NCI-H748 (cell line): ENCODE measurements around the gene GTSF1L.
A peak's percentile ranks its signal among the peaks of the same experiment; 100 is the strongest.

Experiments used
- DNase-seq: peaks from one replicate; lab custom pipeline; 2025; ENCODE audit not compliant: unreplicated experiment; lab: John Stamatoyannopoulos, UW

Gene GTSF1L

DNA sequence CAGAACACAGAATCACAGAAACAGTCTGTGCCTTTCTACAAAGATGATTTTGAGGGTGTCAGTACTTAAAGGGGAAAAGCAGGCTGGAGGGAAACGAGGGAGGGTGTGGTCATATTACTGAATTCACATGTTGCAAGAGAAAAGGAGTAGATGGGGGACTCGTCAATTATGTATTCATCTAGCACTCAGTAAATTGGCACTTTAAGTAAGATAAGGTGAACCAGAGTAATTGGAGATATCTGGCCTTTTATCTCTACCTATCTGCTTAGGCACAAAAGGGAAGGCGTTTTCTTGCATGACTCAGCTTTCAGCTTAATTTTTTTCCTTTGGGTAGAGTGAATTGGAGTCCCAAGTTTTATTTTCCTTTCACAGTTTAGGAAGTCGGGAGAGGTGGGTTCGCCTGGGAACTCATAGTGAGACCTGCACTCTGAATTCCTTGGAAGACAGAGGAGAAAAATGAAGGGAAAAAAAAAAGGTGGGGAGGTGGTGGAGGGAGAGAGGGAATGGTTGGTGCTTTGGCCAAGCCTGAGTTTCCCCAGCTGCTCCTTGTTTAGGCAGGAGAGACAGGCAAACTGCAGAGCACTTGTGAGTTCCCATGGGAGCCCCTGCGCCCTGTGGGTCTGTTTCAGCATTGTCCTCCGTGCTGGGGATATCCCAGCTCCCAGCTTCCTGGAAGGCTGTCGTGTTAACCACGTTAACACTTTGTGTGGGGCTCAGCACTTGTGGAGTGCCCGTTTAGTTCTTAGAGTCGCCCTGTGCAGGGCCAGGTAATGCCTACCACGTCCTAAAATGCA, 19.7 kb upstream of the GTSF1L start:
- peak; percentile 22 for DNase-seq

DNA sequence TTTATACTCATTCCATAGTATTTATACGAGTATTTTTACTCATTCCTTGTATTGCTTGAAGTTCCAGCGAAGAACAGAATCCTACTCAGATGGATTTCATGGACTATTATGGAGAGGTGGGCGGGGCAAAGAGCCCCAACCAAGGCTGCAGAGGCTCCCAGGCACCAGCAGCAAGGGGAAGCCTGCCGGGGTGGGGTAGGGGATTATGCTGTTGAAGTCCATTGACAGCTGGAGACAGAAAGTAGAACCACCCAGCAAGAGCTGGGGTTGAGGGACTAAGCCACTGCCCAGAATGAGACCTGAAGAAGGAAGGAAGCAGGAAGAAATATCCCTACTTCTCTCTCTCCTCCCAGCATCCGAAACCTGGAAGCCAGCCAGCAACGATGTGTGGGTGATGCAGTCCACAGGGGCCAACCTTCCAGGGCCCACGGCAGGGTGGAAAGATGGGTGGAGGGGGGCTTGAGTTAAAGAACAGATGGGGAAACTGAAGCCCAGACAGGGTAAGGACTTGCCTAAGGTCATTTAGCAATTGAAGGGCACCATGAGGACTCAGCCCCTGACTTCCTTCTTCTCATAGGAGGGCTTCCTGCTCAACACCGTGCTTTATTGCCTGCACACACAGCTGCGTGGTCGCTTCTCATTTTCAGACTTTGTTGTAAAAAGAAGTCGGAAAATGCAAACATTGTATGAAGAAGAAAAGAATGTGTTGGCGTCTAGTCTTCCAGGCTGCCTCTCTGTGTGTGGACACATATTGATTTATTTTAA, 18.3 kb upstream of the GTSF1L start:
- DNase-seq, result no peak

DNA sequence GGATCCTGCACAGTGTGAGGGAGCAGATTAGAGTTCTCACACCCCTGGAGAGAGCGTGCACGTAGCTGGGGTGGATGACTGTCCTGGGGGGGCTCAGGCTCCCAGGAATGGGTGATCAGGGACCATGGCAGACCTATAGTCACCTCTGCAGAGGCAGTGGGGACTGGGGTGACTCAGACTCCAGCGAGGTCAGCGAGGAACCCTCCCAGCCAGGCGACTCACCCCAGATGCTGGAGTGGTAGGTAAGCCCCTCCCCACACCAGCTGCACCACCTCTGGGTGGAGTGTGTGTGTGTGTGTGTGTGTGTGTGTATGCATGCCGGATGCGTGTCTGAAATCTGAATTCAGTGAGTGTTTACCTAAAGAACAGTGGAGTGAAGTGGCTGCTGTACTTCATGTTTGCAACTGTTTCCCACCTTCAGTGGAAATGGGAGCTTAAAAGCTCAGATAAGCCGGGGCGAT, 17.4 kb upstream of the GTSF1L start:
- DNase-seq, result peak; percentile 61

DNA sequence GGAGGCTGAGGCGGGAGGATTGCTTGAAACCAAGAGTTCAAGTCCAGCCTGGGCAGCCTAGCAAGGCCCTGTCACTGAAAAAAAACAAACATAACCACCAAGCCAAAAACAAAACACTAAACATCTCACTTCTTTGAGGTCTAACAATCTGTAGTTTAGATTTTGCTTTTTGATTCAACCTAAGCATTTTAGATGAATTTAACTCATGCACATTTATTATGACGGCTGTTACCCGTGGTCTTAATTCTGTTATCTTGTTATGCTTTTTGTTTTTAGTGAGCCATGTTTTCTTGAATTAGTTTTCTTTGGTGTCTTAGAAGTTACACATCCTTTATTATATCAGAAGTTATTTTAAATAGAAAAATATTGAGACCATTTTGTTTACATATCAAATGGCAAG, 13.8 kb upstream of the GTSF1L start:
- no peak for DNase-seq

DNA sequence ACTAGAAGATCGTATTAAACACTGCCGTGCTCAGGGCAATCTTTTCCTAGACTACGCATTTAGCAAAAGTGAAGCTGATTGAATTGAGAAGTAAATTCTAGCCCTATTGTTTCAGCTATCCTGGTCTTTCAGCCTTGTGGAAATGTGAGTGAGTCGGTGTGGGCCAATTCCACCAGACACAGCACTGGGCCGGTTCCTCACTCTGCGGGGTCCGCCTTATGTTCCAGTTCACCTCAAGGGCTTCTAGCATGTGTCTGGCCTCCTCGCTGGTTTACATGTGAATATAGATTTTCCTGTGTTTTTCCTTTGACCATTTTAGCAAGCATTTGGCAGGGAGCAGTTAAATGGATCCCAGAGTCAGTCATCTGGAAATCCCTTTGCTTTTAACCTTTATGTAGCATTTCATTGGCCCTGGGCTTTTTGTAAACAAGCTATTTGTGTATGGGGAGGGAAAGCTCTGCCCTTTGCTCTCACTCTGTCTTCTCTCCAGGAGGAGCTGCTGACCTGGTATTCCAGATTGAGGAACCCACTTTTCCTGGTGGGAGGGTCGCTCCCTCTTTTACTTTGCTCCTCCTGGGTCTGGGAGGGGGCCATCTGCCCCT, 12.4 kb upstream of the GTSF1L start:
- DNase-seq, result no peak

DNA sequence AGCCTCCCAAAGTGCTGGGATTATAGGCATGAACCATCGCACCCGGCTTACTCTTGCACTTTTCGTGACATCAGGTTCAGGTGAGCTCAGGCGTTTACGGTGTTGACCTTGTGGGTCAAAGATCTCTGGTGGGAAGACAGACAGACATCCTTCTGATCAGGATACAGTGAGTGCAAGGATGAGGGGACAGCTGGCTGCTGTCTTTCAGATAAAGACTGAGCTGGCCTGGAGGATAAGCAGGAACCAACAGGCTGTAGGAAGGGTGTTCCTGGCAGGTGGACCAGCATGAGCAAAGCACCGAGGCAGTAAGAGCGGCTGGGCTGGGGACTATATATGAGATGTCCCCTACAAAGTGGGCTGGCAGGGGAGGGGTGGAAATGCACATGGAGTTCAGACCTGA, 11.1 kb upstream of the GTSF1L start:
- DNase-seq, result no peak

DNA sequence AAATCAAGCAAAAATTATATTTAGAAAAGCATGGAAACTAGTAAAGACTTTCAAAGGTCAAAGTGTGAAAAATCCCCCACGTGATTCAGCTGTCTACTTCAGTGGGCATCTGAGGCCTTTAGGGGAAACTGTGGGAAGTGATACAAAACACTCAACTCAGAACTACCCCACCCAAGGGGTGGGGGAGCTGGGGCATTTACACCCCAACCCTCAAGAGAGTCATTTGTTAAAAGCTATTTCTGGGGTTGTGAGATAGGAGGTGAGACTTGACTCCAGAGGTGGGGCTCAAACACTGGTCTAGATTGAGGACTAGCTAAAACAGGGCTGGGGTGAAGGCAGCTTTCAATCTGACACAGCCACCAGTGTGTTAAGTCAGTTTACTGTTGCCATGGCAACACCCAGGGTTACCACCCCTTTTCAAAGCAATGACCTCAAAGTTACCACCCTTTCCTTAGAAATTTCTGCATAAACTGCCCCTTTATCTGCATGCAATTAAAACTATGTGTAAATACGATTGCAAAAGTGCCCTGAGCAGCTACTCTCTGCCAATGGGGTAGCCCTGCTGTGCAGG, 9.9 kb upstream of the GTSF1L start:
- peak; percentile 35 for DNase-seq

DNA sequence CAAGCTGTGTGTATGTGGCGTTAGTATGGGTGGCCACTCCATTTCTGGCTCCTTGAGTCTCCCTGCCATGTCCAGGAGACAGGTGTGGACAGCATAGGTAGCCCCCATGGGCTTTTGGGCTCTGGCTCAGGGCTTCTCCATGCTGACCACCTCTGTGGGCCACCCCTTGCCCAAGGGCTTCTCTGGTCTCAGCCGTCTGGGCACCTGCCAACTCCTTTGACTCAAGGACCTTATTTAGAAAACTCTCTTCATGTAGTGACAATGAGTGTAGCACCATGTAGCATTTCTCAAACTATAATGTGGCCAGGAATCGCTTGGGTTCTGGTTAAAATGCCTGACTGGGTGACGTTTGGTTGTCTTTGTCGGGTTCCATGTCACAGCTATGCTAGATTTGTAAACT, 5.1 kb upstream of the GTSF1L start:
- no peak for DNase-seq

DNA sequence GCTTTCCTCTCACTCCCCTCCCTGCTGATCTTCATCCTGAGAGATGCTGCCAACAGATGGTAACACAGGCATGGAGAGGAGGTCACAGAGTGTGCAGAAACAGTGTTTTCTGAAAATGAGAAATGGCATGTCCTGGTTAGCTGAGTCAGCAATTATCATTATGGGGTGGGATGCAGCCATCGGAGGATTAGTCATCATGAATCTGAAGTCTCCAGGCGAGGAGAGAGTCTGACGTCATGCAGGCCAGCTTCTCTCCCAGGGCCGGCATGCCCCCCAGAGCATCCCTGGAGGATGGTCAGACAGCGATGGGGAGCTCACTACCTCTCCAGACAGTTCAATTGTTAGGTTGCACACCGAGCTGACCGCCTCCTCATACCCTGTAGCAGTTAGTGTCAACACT, 4.7 kb upstream of the GTSF1L start:
- DNase-seq, result no peak

DNA sequence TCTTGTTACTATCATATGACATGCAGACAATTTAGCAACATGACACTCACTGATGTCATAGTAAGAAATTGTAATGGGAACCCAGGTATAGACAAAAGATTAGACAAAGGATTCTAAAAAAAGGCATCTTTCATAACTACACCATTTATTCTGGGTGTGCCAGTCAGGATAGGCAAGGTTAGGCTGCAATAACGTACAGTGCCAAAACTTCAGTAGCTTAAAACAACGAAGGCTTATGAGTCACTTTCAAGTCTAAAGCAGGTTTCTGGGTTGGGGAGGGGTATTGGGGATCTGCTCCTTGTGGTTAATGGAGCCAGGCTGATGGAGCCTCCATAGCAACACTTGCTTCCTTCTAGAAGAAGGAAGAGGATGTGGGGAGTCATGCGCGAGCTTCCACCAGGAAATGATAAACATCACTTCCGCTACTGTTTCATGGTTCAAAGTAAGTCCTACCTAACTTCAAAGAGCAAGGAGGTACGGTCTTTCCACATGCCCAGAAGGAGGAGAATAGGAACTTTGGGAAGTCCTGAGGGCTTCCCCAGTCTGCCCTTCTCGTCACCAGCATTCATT, 2.0 kb upstream of the GTSF1L start:
- no peak for DNase-seq

DNA sequence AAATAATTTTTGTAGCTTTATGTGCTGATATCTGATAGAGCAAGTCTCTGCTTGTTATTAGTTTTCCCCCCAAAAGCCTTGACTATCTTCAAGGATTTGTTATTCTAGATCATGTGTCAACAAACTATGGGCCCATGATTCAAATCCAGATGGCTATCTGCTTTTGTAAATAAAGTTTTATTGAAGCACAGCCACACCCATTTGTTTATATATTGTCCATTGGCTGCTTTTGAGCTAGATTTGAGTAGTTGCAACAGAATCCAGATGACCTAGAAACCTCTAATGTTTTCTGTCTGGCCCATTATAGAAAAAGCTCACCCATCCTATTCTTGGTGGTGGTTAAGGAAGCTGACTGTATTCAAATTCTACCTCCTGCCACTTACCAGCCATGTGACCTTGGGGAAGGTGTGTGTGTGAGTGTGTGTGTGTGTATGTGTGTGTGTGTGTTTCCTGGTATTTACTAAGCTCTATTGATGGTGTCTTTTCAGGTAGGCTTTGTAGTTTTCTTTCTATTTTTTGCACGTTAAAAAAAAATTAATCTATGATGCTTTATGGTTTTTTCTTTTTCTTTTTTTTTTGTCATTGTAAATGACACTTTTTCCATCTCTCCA, 1.3 kb upstream of the GTSF1L start:
- peak; percentile 52 for DNase-seq

DNA sequence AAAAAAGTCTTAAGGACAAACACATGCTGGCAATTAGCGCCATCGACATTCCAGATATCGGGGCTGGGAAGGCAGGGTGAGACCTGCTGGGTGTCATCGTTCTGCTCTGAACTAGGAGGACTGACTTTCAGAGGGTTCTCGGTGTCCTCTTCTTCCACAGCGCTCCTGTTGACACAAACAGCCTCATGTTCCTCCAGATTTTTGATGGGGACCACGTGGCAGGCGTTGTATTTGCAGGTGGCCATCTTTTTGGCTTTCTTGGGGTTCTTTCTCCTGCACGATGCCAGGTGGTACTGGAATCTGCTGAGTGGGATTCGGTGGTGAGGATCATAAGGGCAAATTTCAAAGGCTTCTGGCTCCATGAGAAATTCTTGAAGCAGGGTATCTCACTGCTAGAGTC, 469 bp downstream of the GTSF1L start:
- DNase-seq, result no peak

DNA sequence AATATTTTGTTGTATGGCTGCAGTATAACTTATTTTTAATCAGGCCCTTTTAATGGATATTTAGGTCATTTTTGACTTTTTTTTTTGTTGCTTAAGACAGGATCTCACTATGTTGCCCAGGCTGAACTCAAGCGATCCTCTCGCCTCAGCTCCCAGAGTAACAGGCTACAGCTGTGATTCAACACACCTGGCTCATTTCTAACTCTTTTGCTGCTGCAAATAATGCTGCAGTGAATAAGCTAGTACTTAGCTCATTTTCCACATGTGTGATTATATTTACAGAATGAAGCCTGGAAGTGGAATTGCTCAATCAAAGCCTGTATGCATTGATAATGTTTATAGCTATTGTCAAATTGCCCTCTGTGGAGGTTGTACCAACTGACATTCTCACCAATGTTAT, 1.1 kb downstream of the GTSF1L start:
- peak; percentile 18 for DNase-seq

DNA sequence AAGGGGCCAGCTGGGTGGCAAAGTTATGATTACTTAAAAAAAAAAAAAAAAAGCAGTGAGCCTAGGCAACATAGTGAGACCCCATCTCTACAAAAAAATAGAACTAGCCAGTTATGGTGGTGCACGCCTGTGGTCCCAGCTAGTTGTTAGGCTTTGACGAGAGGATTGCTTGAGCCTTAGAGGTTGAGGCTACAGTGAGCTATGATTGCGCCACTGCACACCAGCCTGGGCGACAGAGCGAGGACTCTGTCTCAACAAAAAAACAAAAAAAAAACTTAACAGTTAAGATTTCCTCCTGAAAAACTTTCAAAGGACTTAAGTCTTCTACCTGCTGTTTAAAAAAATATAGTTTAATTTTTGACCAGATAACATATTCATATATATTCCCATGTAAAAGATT, 2.4 kb downstream of the GTSF1L start:
- no peak for DNase-seq

DNA sequence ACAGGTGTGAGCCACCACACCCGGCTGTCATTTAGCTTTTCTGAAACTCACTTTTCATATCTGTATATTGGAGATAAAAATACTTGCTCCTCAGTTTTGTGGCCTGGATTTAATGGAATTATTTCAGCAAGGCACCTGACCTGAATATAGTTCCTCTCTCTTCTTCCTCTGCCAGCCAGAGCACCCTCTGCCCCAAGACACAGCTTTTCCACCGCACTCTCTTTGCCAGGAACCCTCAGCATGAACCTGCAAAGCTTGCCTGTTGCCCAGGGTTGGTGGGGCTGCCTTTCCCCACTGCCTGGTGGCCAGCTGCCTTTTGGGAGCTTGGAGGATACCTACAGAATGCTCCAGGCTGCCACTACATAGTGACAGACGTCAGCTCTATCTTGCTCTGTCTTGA, 3.1 kb downstream of the GTSF1L start:
- no peak for DNase-seq

DNA sequence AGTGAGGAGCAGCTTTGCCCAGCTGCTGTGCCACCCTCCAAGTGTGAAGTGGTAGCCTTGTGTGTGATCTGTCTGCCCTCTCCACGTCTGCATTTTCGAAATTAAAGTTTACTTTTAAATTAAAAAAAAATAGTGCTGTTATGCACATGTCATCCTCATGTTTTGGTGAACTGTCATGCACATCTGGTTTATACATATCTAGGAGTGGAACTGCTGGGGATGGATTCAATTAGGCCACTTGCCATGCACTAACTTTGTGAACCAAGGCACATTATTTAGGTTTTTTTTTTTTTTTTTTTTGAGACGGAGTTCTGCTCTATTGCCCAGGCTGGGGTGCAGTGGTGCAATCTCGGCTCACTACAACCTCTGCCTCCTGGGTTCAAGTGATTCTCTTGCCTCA, 3.6 kb downstream of the GTSF1L start:
- DNase-seq, result no peak

DNA sequence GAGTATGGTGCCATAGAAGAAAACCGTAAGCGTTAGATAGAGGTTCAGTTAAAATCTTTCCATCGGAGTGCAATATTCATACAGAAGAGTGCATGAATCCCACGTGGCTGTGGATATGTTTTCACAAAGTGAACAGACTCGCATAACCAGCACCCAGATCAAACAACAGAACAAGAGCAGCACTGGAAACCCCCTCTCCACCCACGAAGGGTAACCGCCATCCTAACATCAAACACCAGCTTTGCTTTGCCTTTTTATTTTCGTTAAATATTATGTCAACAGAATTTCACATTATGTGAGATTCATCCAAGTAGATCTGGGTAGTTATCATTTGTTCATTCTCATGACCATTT, 4.7 kb downstream of the GTSF1L start:
- no peak for DNase-seq

DNA sequence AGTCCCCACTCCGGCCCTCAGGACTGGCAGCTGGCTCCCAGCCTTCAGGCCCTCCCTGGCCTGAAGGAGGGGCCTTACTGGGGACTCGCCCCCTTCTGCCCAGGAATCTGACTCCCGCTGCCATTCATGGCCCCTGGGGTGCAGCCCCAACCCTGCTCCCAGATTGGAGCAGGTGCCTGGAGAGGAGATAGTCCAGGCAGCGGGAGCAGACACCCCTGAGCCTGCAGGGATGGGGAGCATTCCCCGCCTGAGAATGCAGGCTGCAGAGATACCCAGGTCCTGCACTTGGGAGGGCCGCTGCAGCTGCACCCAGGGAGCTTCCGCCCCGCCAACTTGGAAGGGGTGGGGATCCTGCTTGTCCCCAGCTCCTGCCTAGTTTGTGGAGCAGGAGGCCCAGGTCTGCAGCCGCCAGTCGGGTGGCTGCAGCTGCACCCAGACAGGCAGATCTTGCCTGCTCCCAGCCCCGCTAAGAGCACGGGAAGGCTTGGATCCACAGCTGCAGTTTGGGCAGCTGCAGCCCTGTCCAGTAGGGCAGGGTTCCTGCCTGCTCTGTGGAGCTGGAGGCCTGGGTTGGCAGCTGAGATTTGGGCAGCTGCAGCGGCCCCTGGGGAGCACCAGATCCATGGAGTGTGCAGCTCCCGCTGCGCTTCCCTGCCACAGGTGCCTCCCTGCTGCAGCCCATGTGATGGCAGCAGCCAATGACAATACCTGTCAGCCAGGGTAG, 5.2 kb downstream of the GTSF1L start:
- DNase-seq, result peak; percentile 39

DNA sequence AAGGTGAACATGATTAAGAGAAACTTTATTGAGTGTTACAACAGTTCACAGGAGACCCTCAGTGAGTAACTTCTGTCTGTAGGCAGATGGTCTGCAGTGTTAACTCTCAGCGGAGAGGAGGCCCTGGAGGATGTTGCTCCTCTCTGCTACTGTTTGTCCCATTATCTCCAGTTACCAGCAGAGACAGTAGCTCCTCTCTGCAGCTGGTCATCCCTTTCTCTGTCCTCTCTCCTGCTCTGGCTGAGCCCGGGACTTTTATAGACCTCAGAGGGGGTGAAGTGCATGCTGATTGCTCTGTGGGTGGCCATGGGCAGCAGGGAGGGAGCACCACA, 5.7 kb downstream of the GTSF1L start:
- DNase-seq, result no peak

DNA sequence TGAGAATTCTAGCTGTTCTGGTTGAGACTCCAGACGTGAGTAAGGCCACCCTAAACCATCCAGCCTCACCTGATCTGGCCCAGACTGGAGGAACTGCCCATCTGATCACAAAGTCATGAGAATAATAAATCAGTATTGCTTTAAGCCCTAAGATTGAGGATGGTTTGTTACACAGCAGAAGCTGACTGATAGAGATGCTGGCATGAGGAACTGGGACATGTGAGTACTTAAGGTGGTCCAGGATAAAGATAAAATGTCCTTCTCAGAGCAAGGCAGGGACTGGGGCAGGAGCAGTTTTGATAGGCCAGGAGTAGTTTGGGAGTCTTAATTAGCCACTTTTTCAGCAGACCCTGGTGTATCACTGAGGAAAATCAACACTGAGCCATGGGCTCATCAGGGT, 6.8 kb downstream of the GTSF1L start:
- DNase-seq, result no peak

DNA sequence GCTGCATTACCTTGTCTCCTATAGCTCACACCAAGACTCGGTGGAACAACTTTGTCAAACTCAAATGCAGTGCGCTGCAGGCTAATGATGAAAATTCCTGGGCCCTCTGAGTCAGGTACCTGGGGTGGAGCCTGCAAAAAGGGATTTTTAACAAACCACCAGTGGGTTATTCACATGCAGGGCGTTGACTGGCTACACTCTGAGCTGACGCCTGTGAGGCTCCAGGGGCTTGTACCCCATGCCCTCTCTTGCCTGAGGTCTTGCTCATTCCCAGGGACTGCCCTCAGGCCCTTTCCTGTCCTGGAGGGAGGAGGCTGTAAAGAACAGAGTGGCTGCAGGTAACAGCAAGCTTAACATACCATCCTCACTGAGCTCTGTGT, 9.2 kb downstream of the GTSF1L start:
- DNase-seq, result no peak
